H1 (cell line): ENCODE results near the gene LRRC3B. TPM values are rescaled to one million over a fixed set of nuclear protein-coding genes. Genes with fewer than 3 reads are reported as not detected.

Source experiments
- CTCF ChIA-PET: fragments of 300-600 bp; sonication (Branson Sonifier 250); formaldehyde crosslinking; loops from one replicate; lab custom pipeline; 2021; ENCODE audit not compliant: partially characterized antibody; lab: Charles Lee
- POLR2A ChIA-PET: fragments of 300-600 bp; sonication (Branson Sonifier 250); formaldehyde crosslinking; loops from one replicate; lab custom pipeline; 2021; ENCODE audit warnings: inconsistent platforms; ENCODE audit not compliant: partially characterized antibody; lab: Charles Lee
- DNase-seq, 2 experiments: peaks; one replicate each; pipeline versions ENCODE4 v3.0.0 to v3.0.0-alpha.2; 2010 to 2022; ENCODE audit warnings: low spot score in 2 of 2, low read depth in 1 of 2, mixed read lengths in 1 of 2
- FAIRE-seq: peaks from 2 replicates; lab custom pipeline; 2011; peaks lifted over from hg19 to GRCh38; lab: Jason Lieb, UNC
- H2AFZ ChIP-seq: 2 replicates; pipeline ENCODE4 v1.8.1; 2012; ENCODE audit warnings: low read length, inconsistent platforms
- H2AK5ac ChIP-seq: 2 replicates; pipeline ENCODE4 v1.6.1; 2013; ENCODE audit warnings: low read depth, low read length
- H2BK120ac ChIP-seq: replicated peaks from 2 replicates; pipeline ENCODE3; 2013; ENCODE audit warnings: low read depth, low read length, inconsistent platforms
- H2BK12ac ChIP-seq: 2 replicates; pipeline ENCODE4 v1.6.1; 2013; ENCODE audit warnings: low read depth, low read length
- H2BK15ac ChIP-seq: 2 replicates; pipeline ENCODE4 v1.6.1; 2013; ENCODE audit warnings: low read length
- H2BK20ac ChIP-seq: 2 replicates; pipeline ENCODE4 v1.6.1; 2013; ENCODE audit warnings: low read length
- H2BK5ac ChIP-seq: 2 replicates; pipeline ENCODE4 v1.6.1; 2013; ENCODE audit warnings: low read depth, low read length
- H3K14ac ChIP-seq: 2 replicates; pipeline ENCODE4 v1.6.1; 2013; ENCODE audit warnings: inconsistent platforms; ENCODE audit not compliant: insufficient read length
- H3K18ac ChIP-seq: 2 replicates; pipeline ENCODE4 v1.6.1; 2013; ENCODE audit warnings: low read length; ENCODE audit errors: extremely low read depth
- H3K23ac ChIP-seq: 2 replicates; pipeline ENCODE4 v1.6.1; 2013; ENCODE audit warnings: inconsistent platforms; ENCODE audit not compliant: insufficient read length
- H3K23me2 ChIP-seq: 2 replicates; pipeline ENCODE4 v1.6.1; 2013; ENCODE audit warnings: low read depth, low read length
- H3K27ac ChIP-seq: 2 replicates; pipeline ENCODE4 v1.6.1; 2011; ENCODE audit warnings: low read depth, low read length, inconsistent platforms
- H3K27me3 ChIP-seq, 4 experiments: replicated peaks in 1 of 4; 1 replicate in 1 of 4; 2 replicates in 3 of 4; pipeline versions ENCODE4 v1.6.1 to v1.8.1; 2011 to 2013; ENCODE audit warnings: low read length in 3 of 4, mild to moderate bottlenecking in 3 of 4, inconsistent platforms in 2 of 4, mixed read lengths in 2 of 4, moderate library complexity in 1 of 4; ENCODE audit not compliant: control insufficient read depth in 3 of 4, insufficient read depth in 3 of 4; ENCODE audit errors: extremely low read depth in 1 of 4
- H3K36me3 ChIP-seq, 4 experiments: 2 replicates each; pipeline versions ENCODE4 v1.6.1 to v1.8.1; 2011 to 2013; ENCODE audit warnings: mild to moderate bottlenecking in 4 of 4, low read length in 3 of 4, moderate library complexity in 2 of 4, control low read depth in 1 of 4, inconsistent platforms in 1 of 4; ENCODE audit not compliant: insufficient read depth in 4 of 4, control insufficient read depth in 2 of 4
- H3K4ac ChIP-seq: replicated peaks from 2 replicates; pipeline ENCODE3; 2013; ENCODE audit warnings: low read length, low read depth, mixed read lengths, inconsistent platforms; ENCODE audit not compliant: insufficient read length
- H3K4me1 ChIP-seq, 4 experiments: replicated peaks in 1 of 4; 1 replicate in 1 of 4; 2 replicates in 3 of 4; pipeline versions ENCODE4 v1.6.1 to v1.8.1; 2011 to 2013; ENCODE audit warnings: low read length in 3 of 4, inconsistent platforms in 2 of 4, mixed read lengths in 1 of 4; ENCODE audit not compliant: insufficient read depth in 4 of 4, control insufficient read depth in 3 of 4
- H3K4me2 ChIP-seq, 2 experiments: 2 replicates each; pipeline versions ENCODE4 v1.6.1 to v1.8.1; 2011 to 2013; ENCODE audit warnings: low read depth in 2 of 2, low read length in 2 of 2, control low read depth in 1 of 2, inconsistent platforms in 1 of 2, mild to moderate bottlenecking in 1 of 2; ENCODE audit not compliant: insufficient read depth in 1 of 2
- H3K4me3 ChIP-seq, 4 experiments: fragments of 200-600, 300-600 bp in 1 of 4; sonication (generic), shearing (Covaris generic), sonication (Bioruptor Twin) in 1 of 4; 2 replicates each; pipeline versions ENCODE4 v1.5.1 to v1.8.1; 2011 to 2016; ENCODE audit warnings: low read length in 4 of 4, low read depth in 3 of 4, control low read depth in 2 of 4, inconsistent platforms in 2 of 4, mild to moderate bottlenecking in 2 of 4, mixed read lengths in 1 of 4, moderate library complexity in 1 of 4; ENCODE audit not compliant: insufficient read depth in 2 of 4; ENCODE audit errors: extremely low read depth in 1 of 4
- H3K56ac ChIP-seq: replicated peaks from 2 replicates; pipeline ENCODE3; 2013; ENCODE audit warnings: low read depth, mild to moderate bottlenecking, mixed read lengths, low read length, inconsistent platforms; ENCODE audit not compliant: insufficient read length
- H3K79me1 ChIP-seq: 2 replicates; pipeline ENCODE4 v1.6.1; 2013; ENCODE audit warnings: low read depth, low read length, control low read depth
- H3K79me2 ChIP-seq, 2 experiments: 2 replicates each; pipeline versions ENCODE4 v1.6.1 to v1.8.1; 2012 to 2013; ENCODE audit warnings: low read length in 2 of 2, mild to moderate bottlenecking in 2 of 2, inconsistent platforms in 1 of 2; ENCODE audit not compliant: insufficient read depth in 2 of 2, control insufficient read depth in 1 of 2
- H3K9ac ChIP-seq, 4 experiments: replicated peaks in 1 of 4; 1 replicate in 1 of 4; 2 replicates in 3 of 4; pipeline versions ENCODE4 v1.6.1 to v1.8.1; 2011 to 2013; ENCODE audit warnings: low read depth in 3 of 4, low read length in 3 of 4, control low read depth in 2 of 4, mild to moderate bottlenecking in 2 of 4, moderate library complexity in 2 of 4, inconsistent platforms in 1 of 4; ENCODE audit errors: extremely low read depth in 1 of 4
- H3K9me3 ChIP-seq, 2 experiments: 2 replicates each; pipeline versions ENCODE4 v1.6.1 to v1.8.1; 2012 to 2013; ENCODE audit warnings: mild to moderate bottlenecking in 2 of 2, moderate library complexity in 2 of 2, control low read depth in 1 of 2, inconsistent platforms in 1 of 2, low read depth in 1 of 2, low read length in 1 of 2, mixed read lengths in 1 of 2; ENCODE audit not compliant: insufficient read depth in 2 of 2
- H4K20me1 ChIP-seq, 2 experiments: replicated peaks in 1 of 2; 2 replicates each; pipeline versions ENCODE3 to v1.8.1; 2011 to 2013; ENCODE audit warnings: inconsistent platforms in 2 of 2, low read length in 2 of 2, mild to moderate bottlenecking in 1 of 2; ENCODE audit not compliant: insufficient read depth in 2 of 2, control insufficient read depth in 1 of 2
- H4K5ac ChIP-seq: 2 replicates; pipeline ENCODE4 v1.6.1; 2013; ENCODE audit warnings: low read length, low read depth, mixed read lengths, inconsistent platforms; ENCODE audit not compliant: insufficient read length
- H4K8ac ChIP-seq: 2 replicates; pipeline ENCODE4 v1.8.0; 2013; ENCODE audit warnings: mild to moderate bottlenecking, moderate library complexity, low read length, inconsistent platforms; ENCODE audit not compliant: insufficient read depth; ENCODE audit errors: extremely low read depth
- H4K91ac ChIP-seq: replicated peaks from 2 replicates; pipeline ENCODE3; 2013; ENCODE audit warnings: low read length, mixed read lengths, inconsistent platforms; ENCODE audit not compliant: insufficient read length
- CTBP2 ChIP-seq: IDR thresholded peaks from 2 replicates; pipeline ENCODE4 v1.7.0; 2011; ENCODE audit warnings: borderline replicate concordance, mild to moderate bottlenecking, moderate library complexity, mixed read lengths, low read length; ENCODE audit not compliant: insufficient read depth, insufficient read length
- EZH2 ChIP-seq: fragments of 200-600 bp; sonication (generic); IDR thresholded peaks from 2 replicates; pipeline ENCODE4 v1.7.1; 2012; ENCODE audit warnings: low read depth, mild to moderate bottlenecking, moderate library complexity, low read length, inconsistent platforms; ENCODE audit not compliant: severe bottlenecking
- RBBP5 ChIP-seq: IDR thresholded peaks from 2 replicates; pipeline ENCODE4 v1.7.1; 2012; ENCODE audit warnings: low read depth, mild to moderate bottlenecking, inconsistent platforms, low read length, moderate library complexity, borderline replicate concordance
- TAF1 ChIP-seq: IDR thresholded peaks from 2 replicates; pipeline ENCODE4 v1.6.1; 2011; ENCODE audit warnings: mild to moderate bottlenecking, low read depth, low read length
- WGBS, 2 experiments: shearing (Covaris generic) in 1 of 2; methylation state at CpG; one replicate each; pipeline versions ENCODE4 v1.1.6 to v1.1.7; 2013 to 2015; ENCODE audit warnings: low lambda C conversion rate in 2 of 2, mixed read lengths in 2 of 2, inconsistent platforms in 1 of 2, low coverage in 1 of 2, missing lambda C conversion rate in 1 of 2; ENCODE audit not compliant: insufficient replicate concordance in 2 of 2, insufficient coverage in 1 of 2, insufficient read length in 1 of 2; ENCODE audit errors: extremely low coverage in 1 of 2, missing lambda C conversion rate in 1 of 2; 5-methylcytosine and 5-hydroxymethylcytosine counted together
- polyA plus RNA-seq, 7 experiments: library from polyadenylated mRNA; depleted of rRNA in 3 of 7; stranded (reverse) in 5 of 7; unstranded in 2 of 7; fragments of >200 nt in 5 of 7; fragments of 200-250 nt in 2 of 7; gene quantifications; 1 replicate in 5 of 7; 2 replicates in 1 of 7; 4 replicates in 1 of 7; pipeline versions ENCODE4 v1.2.1 to v1.2.3, GENCODE V29; 2011 to 2013; ENCODE audit warnings: missing spikeins in 2 of 7, mixed read lengths in 2 of 7
- total RNA-seq: library from RNA; stranded (reverse); fragmentation: NEBNext Ultra II Directional; extraction: Animal tissue kit (Norgen Biotek cat#: 25700); gene quantifications from 2 replicates; pipeline ENCODE4 v1.2.1, GENCODE V29; 2021

Gene LRRC3B
- total and polyA plus RNA-seq, 2 of the 8 experiments (the other 6 are each of a cell fraction or from before 2014, with no cell fraction given), result 1.6 to 3.1 TPM

- WGBS, 2 experiments, result 95% methylated on average over 1 of the region's 1 CpG; no CpG with 5 or more reads in 1 of the 2 experiments
- Histone ChIP-seq H3K79me2 (no peaks in the 10 kb centered on the region), H2AK5ac (no peak overlapping the region), H3K4me3 (no peak overlapping the region), H2BK20ac (no peak overlapping the region), H3K23ac (no peak overlapping the region), H4K5ac (no peak overlapping the region), H3K9me3 (no peaks in the 10 kb centered on the region), H3K23me2 (no peaks in the 10 kb centered on the region), H2BK5ac (no peak overlapping the region), H3K36me3 (no peaks in the 10 kb centered on the region), H2BK12ac (no peak overlapping the region), H3K56ac (no peak overlapping the region), H3K27ac (no peak overlapping the region), H3K4me1 (peaks cover 0 to 6% (median 0%) of the 10 kb centered on the region in 4 experiments; a peak in 1 of 7 replicates), H4K91ac (no peak overlapping the region), H3K79me1 (no peaks in the 10 kb centered on the region), H3K18ac (no peak overlapping the region), H2AFZ (no peak overlapping the region), H4K20me1 (no peaks in the 10 kb centered on the region), H4K8ac (no peak overlapping the region), H2BK15ac (no peak overlapping the region), H3K14ac (no peak overlapping the region), H3K4me2 (no peak overlapping the region), H3K9ac (no peak overlapping the region), H3K4ac (no peak overlapping the region), H3K27me3 (no peaks in the 10 kb centered on the region), H2BK120ac (no peak overlapping the region)
- CTCF ChIA-PET, result interaction anchor here (1.0 kb wide), 1 partner anchor 575 kb away, joined by 3 read pairs; no protein-coding TSS in a partner anchor
- no peak for DNase-seq
- TF ChIP-seq CTBP2 (no peak), RBBP5 (no peak), TAF1 (no peak), EZH2 (no peak)
- POLR2A ChIA-PET, result no interaction called here
- FAIRE-seq, result no peak
Measured at GRCh38 chr3:26653811-26654425, 31.3 kb downstream of the LRRC3B start.
